B cell (primary cell): Measurements from ENCODE around the gene EP400.

Source experiments
- EZH2 ChIP-seq: IDR thresholded peaks from 2 replicates; pipeline ENCODE4 v1.6.1; 2012; ENCODE audit warnings: borderline replicate concordance, low read depth, mild to moderate bottlenecking, moderate library complexity, low read length; ENCODE audit not compliant: insufficient read depth, poor library complexity, severe bottlenecking
- TF ChIP-seq, protein P1 (sequence below): fragments of 200-600 bp; IDR thresholded peaks from one replicate; pipeline ENCODE4 v1.8.0; 2022; ENCODE audit warnings: antibody characterized with exemption, mild to moderate bottlenecking

- TF ChIP-seq, protein P1, sequence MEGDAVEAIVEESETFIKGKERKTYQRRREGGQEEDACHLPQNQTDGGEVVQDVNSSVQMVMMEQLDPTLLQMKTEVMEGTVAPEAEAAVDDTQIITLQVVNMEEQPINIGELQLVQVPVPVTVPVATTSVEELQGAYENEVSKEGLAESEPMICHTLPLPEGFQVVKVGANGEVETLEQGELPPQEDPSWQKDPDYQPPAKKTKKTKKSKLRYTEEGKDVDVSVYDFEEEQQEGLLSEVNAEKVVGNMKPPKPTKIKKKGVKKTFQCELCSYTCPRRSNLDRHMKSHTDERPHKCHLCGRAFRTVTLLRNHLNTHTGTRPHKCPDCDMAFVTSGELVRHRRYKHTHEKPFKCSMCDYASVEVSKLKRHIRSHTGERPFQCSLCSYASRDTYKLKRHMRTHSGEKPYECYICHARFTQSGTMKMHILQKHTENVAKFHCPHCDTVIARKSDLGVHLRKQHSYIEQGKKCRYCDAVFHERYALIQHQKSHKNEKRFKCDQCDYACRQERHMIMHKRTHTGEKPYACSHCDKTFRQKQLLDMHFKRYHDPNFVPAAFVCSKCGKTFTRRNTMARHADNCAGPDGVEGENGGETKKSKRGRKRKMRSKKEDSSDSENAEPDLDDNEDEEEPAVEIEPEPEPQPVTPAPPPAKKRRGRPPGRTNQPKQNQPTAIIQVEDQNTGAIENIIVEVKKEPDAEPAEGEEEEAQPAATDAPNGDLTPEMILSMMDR: no peak
- TF ChIP-seq EZH2: no peak
Measured at GRCh38 chr12:132115500-132115899, 165.8 kb downstream of the EP400 start.
